ENCODE results near the gene LDLRAD4.
A peak's percentile ranks its signal among the peaks of the same experiment; 100 is the strongest.

The LDLRAD4 gene

DNA sequence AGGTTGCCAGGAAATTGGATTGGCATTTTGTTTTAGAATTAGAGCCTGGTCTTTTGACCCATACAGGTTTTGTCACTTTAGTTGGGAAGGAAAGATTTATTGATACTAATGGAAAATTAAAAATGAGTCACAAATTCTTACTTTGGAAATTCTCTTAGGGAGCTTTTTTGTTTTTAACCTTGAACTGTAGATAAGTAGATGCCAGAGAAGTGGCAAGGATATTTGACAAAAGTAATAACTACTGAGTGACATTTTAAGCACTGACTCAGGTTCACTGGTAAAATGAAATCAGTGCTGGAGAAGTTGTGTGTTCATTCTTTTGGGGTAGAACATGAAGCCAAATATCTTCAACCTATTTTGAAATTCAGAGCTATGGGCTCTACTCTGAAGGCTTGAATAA, 56.5 kb downstream of the LDLRAD4 start:
- TF ChIP-seq Cebpa-rat (IDR thresholded peaks at IDR 0.05) = no peak
- peaks cover 92% of the 10 kb centered on the region for H4K20me1 ChIP-seq
- H3K27ac ChIP-seq = no peak overlapping the region
- peaks cover 33% of the 10 kb centered on the region for H3K9me3 ChIP-seq
- no peak overlapping the region for H3K4me2 ChIP-seq
- H3K36me3 ChIP-seq = peaks cover 54% of the 10 kb centered on the region
- no peaks in the 10 kb centered on the region for H3K27me3 ChIP-seq
- no peak overlapping the region for H3K9ac ChIP-seq
- peaks cover 89% of the 10 kb centered on the region for H3K4me1 ChIP-seq
- H3K4me3 ChIP-seq = no peak overlapping the region

DNA sequence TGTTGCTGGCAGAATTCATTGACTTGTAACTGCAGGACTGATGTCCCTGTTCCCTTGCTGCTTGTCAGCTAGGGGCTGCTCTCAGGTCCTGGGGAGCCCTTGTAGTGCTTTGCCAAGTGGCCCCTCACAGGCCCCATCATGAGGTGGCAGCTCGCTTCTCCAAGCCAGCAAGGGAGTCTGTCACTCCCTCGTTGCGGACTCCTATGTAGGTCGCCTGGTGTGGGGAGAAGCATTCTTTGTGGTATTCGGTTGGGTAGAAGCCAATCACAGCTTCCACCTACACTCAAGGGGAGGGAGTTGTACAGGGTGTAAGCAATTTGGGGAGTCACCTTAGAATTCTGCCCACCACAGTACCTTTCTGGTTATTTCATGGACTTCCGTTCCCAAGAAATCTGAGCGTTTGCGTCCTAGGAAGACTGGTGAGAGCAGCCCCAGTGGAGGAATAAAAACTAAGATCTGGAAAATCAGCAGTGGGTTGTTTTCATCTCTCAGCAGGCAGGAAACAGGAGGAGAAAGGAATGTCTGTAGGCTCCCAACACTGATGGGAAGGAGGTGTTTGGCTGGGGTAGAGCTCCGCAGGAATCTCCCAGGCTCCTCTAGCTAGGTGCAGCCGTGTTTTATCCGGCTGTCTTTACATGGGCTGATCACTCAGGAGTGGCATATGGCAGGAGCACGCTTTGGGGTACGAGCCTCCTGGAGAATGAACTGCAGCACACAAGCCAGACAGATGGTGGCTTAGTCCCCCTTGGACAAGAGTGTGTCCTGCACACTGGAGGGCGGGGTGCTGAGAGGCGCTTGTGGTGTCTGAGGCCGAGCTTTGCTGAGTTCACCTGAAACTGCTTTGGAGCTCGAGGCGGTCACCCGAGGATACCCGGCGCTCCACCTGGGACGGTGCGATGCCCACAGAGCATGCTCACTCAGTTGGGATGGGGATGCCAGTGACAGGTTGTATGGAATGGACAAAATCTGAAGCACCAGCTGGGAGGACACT, 58.3 kb downstream of the LDLRAD4 start:
- no peak for TF ChIP-seq Cebpa-rat (IDR thresholded peaks at IDR 0.05)
- Histone ChIP-seq H3K36me3 (peaks cover 66% of the 10 kb centered on the region), H4K20me1 (peaks cover 74% of the 10 kb centered on the region), H3K4me1 (peaks cover 73% of the 10 kb centered on the region), H3K9ac (no peak overlapping the region), H3K4me2 (no peak overlapping the region), H3K27ac (peak overlapping the region; percentile 31), H3K9me3 (peaks cover 50% of the 10 kb centered on the region), H3K4me3 (no peak overlapping the region), H3K27me3 (no peaks in the 10 kb centered on the region)

DNA sequence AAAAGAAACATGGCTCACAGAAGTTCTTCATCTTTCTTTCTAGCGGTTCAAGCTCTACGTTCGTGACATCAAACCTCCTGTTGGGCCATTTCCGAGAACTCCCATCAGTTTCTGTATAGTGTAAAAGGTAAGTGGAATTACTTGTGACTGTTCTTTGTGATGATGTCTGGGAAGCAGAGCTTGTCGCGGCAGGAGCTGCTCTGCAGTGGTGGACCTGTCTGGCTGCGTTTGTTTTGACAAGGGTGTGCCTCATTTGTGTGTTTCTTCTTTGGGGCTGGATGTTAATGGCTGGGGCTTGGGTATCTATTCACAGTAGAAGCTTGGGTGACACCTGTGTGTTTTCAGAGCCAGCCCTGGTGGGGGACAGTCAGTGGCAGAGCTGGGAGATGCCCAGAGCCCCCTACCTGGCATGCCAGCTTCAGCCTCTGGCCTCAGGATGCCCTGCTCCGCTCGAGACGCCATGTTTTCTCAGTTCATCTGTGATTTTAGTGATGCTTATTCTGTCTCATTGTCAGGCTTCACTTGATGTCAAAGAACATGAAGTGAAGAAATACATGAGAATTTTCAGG, 59.6 kb downstream of the LDLRAD4 start:
- peaks cover 63% of the 10 kb centered on the region for H3K9me3 ChIP-seq
- H3K4me3 ChIP-seq = no peak overlapping the region
- peaks cover 73% of the 10 kb centered on the region for H3K36me3 ChIP-seq
- TF ChIP-seq Cebpa-rat (IDR thresholded peaks at IDR 0.05) = no peak
- no peak overlapping the region for H3K9ac ChIP-seq
- H3K27ac ChIP-seq = no peak overlapping the region
- H3K27me3 ChIP-seq = no peaks in the 10 kb centered on the region
- H3K4me1 ChIP-seq = peaks cover 73% of the 10 kb centered on the region
- H3K4me2 ChIP-seq = 0 out of 2 replicates have a peak overlapping the region, but pooled peaks have one; percentile 15
- H4K20me1 ChIP-seq = peaks cover 61% of the 10 kb centered on the region

DNA sequence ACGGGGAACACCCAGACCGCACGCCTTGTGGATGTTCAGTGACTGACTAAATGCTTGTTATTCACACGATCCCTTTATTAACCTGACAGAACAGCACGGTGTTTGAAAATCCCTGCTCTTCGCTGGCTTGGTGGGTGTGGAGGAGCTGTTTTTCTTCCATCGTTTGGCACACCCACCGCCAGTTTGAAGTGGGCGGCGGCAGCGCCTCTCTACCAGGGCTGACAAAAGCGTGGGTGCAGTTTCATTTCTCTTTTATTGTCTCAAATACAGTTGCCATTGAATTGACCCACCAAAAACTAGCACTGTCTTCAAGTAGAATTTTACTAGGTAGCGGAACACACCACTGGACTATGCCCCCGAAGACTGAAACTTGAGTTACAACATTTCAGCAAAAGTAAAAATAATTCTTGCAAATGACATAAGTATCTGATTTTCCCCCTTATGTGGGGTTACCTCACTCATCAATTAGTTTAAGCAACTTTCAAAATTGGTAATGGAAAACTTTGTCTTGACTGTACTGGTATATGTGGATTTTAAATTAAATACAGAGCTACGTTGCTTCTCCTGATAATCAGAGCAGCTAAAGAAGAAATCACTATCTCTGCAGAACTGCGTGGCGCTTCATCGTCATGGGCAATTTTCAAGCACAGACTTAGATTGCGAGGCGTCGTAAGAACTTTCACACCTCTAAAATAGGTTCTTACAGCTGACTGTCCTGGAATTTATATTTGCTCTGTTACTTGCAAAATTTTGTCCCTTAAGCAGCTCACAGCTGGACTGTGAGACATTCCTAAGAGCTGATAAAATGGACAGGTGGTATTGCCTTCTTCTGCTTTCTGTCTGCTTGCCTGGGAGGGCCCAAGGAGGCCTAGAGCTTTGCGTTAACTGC, 60.9 kb downstream of the LDLRAD4 start:
- H3K27me3 ChIP-seq = no peaks in the 10 kb centered on the region
- 0 out of 2 replicates have a peak overlapping the region, but pooled peaks have one; percentile 2 for H3K27ac ChIP-seq
- no peak overlapping the region for H3K4me3 ChIP-seq
- peaks cover 73% of the 10 kb centered on the region for H3K4me1 ChIP-seq
- H4K20me1 ChIP-seq = peaks cover 49% of the 10 kb centered on the region
- peaks cover 64% of the 10 kb centered on the region for H3K9me3 ChIP-seq
- TF ChIP-seq Cebpa-rat (IDR thresholded peaks at IDR 0.05) = no peak
- peak overlapping the region; percentile 15; the same call in 1 of the 2 replicates for H3K4me2 ChIP-seq
- peaks cover 86% of the 10 kb centered on the region for H3K36me3 ChIP-seq
- no peak overlapping the region for H3K9ac ChIP-seq

DNA sequence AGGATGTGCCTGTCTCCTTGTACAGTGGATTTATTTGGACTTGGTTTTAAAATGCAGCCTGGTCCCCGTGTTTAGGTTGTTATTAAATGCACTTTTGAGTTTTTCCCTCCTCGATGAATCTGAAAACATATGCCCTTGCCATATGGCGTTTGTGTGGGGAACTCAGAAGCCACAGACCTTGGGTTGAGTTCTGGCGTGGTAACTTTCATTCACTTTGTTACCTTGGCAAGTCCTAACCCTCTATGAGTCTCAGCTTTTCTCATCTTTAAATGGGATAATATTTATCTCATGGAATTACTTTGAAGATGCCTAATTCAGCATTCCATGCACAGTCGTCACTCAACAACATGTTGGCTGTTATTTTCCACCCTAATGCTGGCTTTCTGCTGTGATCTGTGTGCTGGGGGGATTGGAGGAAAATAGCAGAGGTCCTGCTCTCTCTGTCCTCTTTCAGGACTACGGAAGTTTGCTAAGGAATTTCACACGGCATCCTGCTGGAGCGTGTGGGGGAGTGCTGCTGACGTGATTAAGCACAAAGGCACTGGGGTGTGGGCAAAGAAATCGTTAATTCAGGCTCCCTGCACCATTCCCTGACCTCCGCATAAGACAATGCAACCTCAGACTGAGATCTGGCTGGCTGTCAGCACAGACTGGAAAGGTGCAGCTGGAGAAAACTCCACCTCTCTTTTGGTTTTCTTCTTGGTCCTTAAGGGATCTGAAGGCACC, 61.7 kb downstream of the LDLRAD4 start:
- H3K27me3 ChIP-seq = no peaks in the 10 kb centered on the region
- no peak overlapping the region for H3K9ac ChIP-seq

DNA sequence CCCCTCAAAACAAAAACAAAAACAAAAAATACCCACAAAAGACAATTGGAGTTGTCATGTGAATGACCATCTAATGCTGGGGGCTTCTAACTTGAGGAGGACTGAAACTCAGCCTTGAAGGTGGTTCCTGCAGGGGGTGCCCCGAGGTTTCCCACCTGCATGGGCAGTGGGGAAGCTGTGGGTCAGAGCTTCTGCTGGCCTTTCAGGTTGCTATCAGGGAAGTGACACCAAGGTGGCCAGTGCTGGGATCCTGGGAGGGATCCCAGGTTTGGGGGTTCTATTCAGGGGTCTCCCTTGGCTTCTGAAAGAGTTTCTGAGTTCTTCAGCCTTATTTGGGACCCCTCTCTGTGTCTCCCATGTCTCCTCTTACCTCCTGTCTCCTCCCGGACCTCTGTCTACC, 62.8 kb downstream of the LDLRAD4 start:
- TF ChIP-seq Cebpa-rat (IDR thresholded peaks at IDR 0.05) = no peak

More for the DNA sequence above, 61.7 kb downstream of the LDLRAD4 start:
- H3K4me3 ChIP-seq = no peak overlapping the region
- no peak overlapping the region for H3K4me2 ChIP-seq
- peaks cover 94% of the 10 kb centered on the region for H3K36me3 ChIP-seq
- no peak overlapping the region for H3K27ac ChIP-seq
- peaks cover 73% of the 10 kb centered on the region for H3K4me1 ChIP-seq
- no peak for TF ChIP-seq Cebpa-rat (IDR thresholded peaks at IDR 0.05)
- H4K20me1 ChIP-seq = peaks cover 49% of the 10 kb centered on the region
- peaks cover 64% of the 10 kb centered on the region for H3K9me3 ChIP-seq

DNA sequence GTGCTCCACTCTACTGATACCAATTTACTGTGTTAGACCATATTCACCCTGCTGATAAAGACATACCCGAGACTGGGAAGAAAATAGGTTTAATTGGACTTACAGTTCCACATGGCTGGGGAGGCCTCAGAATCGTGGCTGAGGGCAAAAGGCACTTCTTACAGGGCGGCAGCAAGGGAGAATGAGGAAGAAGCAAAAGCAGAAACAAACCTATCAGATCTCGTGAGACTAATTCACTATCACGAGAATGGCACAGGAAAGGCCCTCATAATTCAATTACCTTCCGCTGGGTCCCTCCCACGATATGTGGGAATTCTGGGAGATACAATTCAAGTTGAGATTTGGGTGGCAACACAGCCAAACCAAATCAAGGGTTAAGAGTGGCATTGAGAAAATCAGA, 65.2 kb downstream of the LDLRAD4 start:
- peaks cover 45% of the 10 kb centered on the region for H3K9me3 ChIP-seq
- peaks cover 37% of the 10 kb centered on the region for H4K20me1 ChIP-seq
- no peak overlapping the region for H3K4me3 ChIP-seq
- H3K36me3 ChIP-seq = peaks cover 99% of the 10 kb centered on the region
- H3K4me2 ChIP-seq = no peak overlapping the region
- H3K4me1 ChIP-seq = peaks cover 69% of the 10 kb centered on the region
- TF ChIP-seq Cebpa-rat (IDR thresholded peaks at IDR 0.05) = no peak
- H3K27me3 ChIP-seq = no peaks in the 10 kb centered on the region
- no peak overlapping the region for H3K9ac ChIP-seq
- no peak overlapping the region for H3K27ac ChIP-seq

More for the DNA sequence above, 62.8 kb downstream of the LDLRAD4 start:
- Histone ChIP-seq H3K9ac (no peak overlapping the region), H3K9me3 (peaks cover 64% of the 10 kb centered on the region), H3K36me3 (peaks cover 100% of the 10 kb centered on the region), H3K4me3 (peak overlapping the region; percentile 40; the same call in 1 of the 2 replicates), H3K27ac (no peak overlapping the region), H3K4me2 (no peak overlapping the region), H3K27me3 (no peaks in the 10 kb centered on the region), H4K20me1 (peaks cover 44% of the 10 kb centered on the region), H3K4me1 (peaks cover 73% of the 10 kb centered on the region)

DNA sequence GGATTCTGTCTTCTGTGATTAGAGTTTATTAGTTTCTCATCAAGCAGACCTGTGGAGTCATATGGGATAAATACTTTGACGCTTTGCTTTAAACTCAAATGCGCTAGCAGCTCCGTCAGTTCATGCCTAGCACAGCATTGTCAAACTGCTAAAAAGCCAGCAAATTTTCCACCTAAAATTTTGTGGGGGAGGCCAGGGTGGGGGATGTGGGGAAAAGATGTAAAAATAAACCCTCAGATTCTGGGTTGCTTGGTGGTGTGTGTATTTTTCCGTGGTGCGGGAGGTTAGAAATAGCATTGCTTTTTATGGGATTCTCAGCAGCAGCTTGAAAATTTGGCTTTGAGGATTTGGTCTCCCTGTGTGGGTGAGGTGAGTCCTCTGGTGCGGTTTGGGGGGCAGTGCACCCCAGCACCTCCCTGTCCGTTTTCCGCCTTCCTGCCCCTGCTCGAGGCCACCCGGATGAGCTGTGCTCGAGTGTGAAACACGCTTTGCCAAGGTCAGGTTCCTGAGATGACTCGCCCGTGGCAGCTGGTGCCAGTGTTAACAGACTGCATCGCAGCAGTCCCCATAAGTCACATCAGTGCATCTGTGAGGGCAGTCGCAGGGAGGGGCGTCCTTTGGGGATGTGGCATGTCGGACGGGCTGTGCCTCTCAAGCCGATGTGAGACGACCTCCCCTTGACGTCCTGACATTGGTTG, 65.9 kb downstream of the LDLRAD4 start:
- Histone ChIP-seq H4K20me1 (peaks cover 40% of the 10 kb centered on the region), H3K9ac (no peak overlapping the region), H3K4me3 (no peak overlapping the region), H3K4me2 (peak overlapping the region; percentile 23), H3K4me1 (peaks cover 69% of the 10 kb centered on the region), H3K27ac (no peak overlapping the region), H3K9me3 (peaks cover 37% of the 10 kb centered on the region), H3K36me3 (peaks cover 99% of the 10 kb centered on the region), H3K27me3 (no peaks in the 10 kb centered on the region)
- no peak for TF ChIP-seq Cebpa-rat (IDR thresholded peaks at IDR 0.05)

All from BLaER1 (cell line).